GM12874 (cell line): ENCODE results near the gene TANGO2.

Experiments
- TF ChIP-seq, protein P1 (sequence below): IDR thresholded peaks from 2 replicates; pipeline ENCODE4 v1.5.1; 2011; ENCODE audit warnings: low read depth, mild to moderate bottlenecking, control low read depth, low read length, moderate library complexity; ENCODE audit not compliant: insufficient read depth

Gene TANGO2

DNA sequence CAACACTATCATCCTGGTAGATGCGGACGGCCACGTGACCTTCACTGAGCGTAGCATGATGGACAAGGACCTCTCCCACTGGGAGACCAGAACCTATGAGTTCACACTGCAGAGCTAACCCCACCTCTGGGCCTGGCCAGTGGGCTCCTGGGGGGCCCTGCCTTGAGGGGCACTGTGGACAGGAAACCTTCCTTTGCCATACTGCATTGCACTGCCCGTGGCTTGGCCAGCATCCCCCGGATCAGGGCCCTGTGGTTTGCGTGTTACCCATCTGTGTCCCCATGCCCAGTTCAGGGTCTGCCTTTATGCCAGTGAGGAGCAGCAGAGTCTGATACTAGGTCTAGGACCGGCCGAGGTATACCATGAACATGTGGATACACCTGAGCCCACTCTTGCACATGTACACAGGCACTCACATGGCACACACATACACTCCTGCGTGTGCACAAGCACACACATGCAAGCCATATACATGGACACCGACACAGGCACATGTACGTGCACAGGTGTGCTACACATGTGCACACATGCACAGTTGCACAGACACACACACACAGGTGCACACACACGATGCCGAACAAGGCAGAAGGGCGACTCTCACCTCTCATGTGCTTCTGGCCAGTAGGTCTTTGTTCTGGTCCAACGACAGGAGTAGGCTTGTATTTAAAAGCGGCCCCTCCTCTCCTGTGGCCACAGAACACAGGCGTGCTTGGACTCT is 43.8 kb downstream of the TANGO2 start:
- TF ChIP-seq, protein P1, sequence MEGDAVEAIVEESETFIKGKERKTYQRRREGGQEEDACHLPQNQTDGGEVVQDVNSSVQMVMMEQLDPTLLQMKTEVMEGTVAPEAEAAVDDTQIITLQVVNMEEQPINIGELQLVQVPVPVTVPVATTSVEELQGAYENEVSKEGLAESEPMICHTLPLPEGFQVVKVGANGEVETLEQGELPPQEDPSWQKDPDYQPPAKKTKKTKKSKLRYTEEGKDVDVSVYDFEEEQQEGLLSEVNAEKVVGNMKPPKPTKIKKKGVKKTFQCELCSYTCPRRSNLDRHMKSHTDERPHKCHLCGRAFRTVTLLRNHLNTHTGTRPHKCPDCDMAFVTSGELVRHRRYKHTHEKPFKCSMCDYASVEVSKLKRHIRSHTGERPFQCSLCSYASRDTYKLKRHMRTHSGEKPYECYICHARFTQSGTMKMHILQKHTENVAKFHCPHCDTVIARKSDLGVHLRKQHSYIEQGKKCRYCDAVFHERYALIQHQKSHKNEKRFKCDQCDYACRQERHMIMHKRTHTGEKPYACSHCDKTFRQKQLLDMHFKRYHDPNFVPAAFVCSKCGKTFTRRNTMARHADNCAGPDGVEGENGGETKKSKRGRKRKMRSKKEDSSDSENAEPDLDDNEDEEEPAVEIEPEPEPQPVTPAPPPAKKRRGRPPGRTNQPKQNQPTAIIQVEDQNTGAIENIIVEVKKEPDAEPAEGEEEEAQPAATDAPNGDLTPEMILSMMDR, result no peak

DNA sequence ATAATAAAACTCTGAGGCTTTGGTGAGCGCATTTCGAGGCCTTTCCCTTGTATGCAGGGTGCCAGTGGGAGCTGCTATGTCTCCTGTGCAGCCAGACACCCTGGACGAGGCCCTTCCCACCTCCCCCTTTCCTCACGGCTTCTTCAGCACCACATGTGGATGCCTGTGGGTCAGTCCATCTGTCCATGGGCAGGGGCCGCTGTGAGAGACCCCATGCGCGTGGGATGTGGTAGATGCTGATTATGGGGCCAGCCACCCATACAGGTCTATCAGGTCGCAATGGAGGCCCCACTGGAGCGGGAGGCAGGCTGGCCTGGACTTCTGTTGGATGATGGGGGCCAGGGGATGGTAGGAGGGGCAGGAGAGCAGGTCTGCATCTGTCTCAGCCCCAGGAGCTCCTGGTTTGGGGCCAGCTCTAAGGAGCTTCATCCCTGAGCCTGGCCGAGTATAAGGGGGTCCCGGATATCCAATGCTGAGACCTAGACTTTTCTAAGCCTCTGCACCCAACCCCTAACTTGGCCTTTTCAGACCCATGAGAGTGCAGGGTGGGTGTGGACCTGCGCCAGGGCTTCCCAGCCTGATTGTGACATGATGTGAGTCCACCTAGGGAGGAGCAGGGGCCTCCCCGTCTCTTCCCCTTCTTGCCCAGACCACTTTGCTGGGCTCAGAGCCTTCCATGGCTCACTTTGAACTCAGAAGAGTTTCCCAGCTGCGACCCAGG is 45.1 kb downstream of the TANGO2 start:
- TF ChIP-seq, protein P1, result no peak

DNA sequence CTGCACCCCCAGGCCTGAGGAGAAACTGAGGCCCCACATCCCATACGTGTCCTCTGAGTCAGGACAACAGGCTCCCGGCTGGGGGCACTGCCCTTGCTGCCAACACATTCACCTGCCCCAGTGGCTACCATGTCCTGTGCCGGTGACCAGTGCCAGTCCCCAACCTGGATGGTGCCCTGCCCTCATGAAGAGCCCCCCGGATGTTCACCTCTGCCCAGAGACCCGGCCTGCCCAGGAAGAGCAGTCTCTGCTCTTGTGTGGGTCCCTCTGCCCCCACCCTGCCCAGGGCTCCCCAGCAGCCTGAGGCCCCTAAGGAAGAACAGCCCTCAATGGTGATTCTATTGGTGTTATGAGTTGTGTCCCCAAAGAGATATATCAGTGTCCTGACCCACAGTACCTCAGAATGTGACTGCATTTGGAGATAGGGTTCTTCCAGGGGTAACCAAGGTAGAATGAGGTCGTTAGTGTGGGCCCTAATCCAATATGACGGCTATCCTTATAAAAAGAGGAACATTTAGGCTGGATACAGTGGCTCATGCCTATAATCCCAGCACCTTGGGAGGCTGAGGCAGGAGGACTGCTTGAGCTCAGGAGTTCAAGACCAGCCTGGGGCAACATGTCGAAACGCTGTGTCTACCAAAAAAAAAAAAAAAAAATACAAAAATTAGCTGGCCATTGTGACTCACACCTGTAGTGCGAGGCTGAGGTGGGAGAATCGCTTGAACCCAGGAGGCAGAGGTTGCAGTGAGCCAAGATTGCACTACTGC is 45.9 kb downstream of the TANGO2 start:
- TF ChIP-seq, protein P1, result no peak

DNA sequence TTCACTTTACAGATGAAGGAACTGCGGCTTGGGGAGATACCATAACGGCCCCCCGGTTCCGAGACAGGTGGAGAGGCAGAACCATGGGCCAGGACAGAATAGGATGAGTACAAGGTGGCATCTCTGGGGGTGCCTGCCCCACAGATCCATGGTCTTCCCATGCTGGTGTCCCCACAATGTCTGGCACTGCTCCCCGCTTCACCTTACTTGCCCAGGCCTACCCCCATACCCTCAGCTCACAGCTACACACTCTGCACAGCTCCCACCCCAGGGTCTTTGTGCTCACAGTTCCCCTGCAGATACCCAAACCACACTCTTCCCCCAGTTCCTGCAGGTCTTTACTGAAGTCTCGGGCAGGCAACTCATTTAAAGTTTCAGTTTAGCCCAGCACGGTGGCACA is 47.7 kb downstream of the TANGO2 start:
- TF ChIP-seq, protein P1, result no peak

DNA sequence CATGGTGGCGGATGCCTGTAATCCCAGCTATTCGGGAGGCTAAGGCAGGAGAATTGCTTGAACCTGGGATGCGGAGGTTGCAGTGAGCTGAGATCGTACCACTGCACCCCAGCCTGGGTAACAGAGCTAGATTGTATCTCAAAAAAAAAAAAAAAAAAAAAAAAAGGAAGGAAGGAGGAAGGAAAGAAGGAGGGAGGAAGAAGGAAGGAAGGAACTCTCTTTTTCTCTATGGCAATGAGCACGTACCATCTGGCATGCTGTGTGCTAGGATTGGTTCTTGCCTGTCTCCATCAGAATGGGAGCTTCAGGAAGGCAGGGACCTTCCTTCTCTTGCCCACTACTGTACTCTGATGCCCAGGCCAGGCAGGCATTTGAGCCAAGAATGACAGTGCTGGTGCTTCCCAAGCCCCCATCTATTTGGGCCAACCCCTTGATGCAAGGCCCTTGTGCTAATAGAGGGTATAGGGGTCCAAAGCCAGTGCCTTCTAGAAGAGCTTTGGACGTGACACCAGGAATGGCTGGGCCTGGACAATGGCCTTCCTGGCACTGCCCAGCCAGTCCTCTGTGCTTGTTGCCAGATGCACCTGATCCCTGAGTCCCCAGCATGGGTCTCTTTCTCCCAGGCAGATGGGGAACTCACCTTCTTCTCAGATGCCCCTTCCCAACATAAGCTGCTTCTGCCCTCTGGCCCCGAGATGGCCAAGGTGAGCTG is 48.6 kb downstream of the TANGO2 start:
- TF ChIP-seq, protein P1, result no peak

DNA sequence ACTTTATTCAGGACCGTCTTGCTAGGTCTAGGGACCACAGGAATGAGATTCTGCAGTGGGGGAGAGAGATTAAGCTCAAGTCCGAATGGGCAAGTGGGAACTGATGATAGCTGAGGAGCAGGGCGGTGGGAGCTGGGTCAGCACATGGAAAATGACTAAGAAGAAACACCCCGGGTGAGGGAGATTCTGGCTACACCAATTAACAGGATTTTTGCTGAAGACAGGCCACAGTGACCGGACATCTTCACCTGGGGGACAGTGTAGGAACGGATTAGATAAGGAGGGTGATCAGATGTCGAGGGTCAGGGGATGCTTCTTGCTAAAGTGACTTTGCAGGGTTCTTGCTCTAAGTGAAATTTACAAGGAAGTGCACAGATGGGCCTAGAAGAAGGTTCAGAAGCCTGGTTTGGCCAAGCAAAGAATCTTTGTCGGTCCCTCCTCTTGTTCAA is 50.6 kb downstream of the TANGO2 start:
- TF ChIP-seq, protein P1, result no peak
